HG03103 (cell line): Measurements from ENCODE around the gene TMEM109.
"Not testable (repeated sequence)": the region's sequence is repeated elsewhere in the genome, so short reads cannot be mapped to it uniquely, and the experiment has no call there.

Experiments
- ATAC-seq: cut with Tn5 transposase; IDR thresholded peaks from one replicate; pipeline ENCODE4 v1.9.1; 2021; ENCODE audit warnings: low read depth; ENCODE audit not compliant: unreplicated experiment

The TMEM109 gene

DNA sequence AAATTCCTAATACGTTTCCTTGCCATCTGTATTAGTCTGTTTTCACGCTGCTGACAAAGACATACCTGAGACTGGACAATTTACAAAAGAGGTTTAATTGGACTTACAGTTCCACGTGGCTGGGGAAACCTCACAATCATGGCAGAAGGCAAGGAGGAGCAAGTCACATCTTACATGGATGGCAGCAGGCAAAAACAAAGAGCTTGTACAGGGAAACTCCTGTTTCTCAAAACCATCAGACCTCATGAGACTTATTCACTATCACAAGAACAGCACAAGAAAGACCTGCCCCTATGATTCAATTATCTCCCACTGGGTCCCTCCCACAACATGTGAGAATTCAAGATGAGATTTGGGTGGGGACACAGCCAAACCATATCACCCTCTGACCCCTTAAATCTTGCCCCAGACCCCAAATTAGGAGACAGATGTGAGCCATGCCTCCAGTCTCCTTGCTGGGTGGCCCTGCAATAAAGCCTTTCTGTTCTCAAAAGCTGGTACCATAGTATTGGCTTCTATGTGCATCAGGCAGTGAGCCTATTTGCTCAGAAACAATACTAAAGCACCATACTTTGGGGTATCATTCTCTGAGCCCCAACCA is 4.2 kb upstream of the TMEM109 start:
- not testable (repeated sequence) for ATAC-seq

DNA sequence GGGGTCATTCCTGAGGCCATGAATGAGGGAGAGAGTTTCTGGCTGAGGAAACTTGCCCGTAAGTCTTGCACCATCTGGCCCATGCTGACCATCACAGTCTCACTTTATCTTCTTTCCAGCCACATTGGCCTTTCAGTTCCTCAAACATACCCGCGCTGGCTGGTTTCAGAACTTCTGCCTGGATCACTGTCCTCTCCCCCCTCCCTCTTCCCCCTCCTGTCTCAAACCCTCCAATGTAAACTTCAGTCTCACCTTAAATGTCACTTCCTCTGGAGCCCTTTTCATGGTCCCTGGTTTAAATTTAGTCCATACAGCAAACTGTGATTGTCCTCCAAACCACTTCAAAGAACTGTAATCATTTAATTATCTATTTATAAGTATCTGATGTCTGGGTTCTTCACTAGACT is 3.7 kb upstream of the TMEM109 start:
- ATAC-seq: peak; percentile 34

DNA sequence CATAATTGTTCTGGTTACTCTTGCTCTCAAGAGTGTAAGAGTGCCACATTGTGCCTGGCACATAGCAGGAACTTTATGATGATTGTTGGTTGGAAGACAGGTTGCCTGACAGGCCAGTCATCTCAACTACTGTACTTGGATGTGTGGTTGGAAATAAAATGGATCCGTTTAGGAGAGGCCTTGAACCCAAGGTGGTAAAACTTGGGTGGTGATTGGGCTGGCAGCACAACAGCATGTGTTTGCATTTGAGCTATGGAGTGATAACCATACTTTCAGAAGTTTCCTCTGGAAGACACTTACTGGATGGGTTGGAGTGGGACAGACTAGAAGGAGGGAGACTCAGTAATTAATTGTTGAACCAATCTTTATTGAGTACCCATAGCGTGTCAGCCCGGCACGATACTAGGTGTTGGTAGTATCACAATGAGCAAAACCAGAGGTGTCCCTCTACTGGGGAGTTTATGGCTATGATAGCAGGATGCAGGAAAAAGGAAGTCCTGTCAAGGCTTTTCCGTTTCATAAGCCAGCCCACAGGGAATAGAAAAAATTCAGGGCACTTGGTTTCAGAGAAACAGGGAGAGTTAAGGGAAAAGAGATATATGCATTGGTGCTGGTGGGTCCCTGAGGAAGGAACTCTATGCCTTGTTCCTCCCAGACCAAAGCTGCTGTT is 3.1 kb upstream of the TMEM109 start:
- no peak for ATAC-seq

DNA sequence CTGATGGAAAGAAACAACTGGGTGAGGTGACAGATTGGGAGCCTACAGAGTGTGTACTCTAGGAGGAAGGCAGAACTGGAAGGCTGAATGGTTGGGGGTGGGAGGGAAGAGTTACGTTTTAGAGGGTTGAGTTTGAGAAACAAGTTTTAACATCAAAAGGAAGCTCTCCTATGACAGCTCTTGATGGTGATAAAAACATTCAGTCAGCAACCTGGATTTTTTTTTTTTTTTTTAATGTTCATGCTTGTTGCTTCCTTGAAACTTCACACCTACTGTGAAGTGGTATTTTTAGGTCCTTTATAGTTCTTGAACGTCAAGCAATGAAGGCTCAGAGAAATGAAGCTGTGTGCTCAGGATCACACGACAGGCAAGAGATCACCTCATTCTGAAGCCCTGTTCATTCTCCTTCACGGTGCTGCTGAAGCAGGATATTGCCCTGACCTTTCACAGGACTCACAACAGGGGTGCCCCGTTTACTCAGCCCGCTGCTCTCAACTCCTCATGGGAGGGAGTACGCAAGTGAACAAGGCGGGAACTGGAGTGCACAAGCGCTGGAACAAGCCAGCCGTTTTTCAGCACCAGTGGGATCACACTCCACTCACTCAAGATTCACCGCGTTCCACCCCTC is 1.6 kb upstream of the TMEM109 start:
- ATAC-seq: no peak

DNA sequence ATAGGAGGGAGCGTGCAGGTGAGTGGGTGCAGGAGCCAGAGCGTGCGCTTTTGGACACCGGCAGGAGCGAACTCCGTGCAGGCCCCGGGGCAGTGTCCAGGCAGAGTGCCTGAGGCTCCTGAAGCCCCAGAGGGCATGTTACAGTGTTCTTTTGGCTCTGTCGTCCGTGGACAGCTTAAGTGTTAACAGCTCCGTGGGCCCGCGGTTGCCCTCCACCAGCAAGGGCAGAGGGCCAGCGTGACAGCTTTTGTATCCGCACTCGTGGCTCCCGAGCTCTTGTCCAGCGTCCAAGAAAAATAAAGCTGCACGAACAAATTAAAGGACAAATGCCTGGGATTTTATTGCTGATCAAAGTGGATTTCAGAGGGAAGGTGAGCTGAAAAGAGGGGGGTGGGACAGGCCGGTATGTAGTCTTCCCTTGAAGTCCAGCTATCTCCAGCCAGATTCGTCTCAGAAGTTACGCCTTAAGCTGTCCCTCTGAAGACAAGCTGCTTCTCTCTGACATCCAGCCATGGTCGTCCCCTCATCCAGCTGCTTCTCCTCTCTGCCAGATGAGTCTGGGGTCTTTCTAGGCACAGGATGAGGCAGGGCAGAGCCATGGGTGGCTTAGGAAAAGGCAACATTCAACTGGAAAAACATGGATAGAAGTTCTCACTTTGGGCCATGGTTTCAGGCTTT is 968 bp upstream of the TMEM109 start:
- no peak for ATAC-seq

DNA sequence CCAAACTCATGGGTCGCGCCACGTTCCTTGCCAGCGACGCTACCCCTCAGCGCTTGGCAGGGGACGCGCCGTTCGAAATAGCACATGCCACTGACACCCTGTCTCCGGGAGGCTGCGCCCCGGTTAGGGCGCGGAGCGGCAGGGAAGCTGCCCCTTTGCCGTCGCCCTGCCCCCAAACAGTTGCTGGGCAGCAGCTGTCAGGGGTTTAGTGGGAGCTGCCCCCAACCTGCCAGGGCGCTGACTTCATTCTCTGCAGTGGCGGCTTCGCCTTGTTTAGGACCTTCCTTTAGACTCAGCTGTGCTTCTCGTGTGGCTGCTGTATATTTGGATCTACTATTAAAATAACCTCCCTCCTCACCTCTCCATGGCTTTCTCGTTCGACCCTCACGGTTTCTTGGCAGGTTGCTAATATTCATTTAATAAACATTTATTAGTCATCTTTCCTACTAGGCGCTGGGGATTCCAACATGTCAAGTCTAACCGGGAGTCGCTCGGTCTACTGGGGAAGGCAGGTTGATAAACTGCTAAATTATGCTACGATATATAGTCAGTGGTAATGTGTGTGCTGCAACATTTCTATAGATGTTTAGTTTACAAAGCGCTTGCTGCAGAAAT is 782 bp downstream of the TMEM109 start:
- ATAC-seq: no peak

DNA sequence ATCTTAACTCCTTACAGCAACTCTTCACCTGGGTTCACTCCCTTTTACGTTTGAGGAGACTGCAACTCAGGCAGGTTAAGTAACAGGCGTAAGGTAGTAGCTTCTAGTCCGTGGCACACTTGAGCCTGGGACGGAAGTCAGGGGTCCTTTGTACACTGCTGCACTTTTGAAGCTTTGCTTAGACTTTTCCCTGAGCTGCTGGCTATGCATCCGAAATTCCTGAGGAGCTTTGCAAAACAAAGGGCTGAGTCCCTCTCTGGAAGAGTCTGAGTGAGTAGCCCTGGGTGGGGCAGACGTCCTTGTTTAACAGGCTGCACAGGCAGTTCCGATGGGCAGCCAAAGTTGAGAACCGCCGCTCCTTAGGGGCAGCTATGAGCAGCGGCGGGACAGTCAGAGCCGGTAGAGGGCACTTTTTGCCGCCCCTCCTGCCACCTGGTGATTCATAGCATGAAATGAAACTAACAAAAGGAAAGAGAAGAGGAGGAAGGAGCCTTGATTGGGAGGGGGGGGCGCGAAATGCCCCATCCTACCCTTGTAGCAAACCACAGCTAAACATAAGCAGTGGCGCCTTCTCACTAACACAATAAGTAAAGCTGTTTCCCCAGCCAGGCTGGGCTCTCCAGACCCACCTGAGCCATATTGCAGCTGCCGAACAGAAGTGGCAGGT is 1.4 kb downstream of the TMEM109 start:
- ATAC-seq: peak; percentile 35

DNA sequence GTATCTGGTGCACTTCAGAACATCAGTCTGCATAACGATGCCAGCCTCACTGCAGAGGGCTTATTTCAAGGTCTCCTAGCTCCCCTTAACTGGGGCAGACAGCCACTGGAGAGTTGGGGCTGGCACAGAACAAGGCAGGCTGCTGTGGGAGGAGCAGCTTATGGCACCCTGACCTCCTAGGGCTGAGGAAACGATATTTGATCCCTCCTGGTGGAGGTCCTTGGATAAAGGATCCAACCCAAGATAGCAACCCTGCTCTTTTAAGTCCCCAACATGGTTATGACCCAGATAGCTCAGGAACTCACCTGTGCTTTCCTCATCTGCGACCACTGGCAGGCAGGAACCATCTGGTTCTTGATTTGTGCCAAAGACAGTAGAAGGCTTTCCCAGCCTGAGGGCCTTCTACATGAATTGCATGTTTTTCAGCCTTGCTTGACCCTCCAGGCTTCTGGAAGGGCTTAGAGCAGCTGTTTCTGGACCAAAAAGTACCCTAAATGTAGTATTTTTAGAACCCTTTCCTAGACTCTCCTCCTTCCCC is 2.8 kb downstream of the TMEM109 start:
- no peak for ATAC-seq

DNA sequence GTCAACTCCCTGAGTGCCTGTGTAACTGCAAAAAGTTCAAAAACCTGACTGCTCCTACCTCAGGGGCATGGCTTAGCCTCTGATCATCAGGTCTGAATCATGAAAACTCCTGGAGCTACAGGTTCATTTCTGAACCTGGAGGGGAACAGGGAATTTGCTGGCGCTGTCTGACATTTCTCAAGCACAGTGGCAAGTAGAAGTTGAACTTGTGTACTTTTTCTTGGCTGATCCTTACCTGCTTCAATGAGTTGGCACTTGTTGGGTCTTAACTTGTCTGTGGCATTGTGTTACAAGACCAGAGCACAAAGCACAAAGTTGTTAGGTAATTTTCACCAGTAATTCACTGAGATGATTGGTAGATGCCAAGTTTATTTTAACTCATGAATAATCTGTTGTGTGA is 3.3 kb downstream of the TMEM109 start:
- ATAC-seq: no peak

DNA sequence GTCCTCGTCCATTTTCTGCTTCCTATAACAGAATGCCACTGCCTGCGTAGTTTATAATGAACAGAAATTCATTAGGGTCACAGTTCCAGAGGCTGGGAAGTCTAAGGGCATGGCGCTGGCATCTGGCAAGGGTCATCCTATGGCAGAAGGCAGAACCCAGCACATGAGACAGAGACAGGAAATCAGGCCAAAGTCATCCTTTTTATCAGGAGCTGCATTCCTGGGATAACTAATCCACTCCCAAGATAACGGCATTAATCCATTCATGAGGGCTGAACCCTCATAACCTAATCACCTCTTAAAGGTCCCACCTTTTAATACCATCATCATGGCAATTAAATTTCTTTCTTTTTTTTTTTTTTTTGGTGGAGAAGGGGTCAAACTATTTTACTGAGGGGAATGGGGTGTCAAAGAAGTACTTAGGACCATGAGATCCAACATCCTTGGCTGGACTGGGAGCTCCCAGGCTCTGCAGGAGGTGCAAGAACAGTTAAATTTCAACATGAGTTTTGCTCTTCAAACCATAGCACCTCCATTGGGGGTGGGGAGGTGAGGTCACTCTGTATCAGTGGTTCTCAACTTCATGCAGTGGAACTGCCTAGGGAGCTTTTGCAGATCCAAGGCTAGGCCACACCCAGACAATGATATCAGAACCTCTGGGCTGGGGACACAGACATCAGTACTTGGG is 4.4 kb downstream of the TMEM109 start:
- no peak for ATAC-seq

DNA sequence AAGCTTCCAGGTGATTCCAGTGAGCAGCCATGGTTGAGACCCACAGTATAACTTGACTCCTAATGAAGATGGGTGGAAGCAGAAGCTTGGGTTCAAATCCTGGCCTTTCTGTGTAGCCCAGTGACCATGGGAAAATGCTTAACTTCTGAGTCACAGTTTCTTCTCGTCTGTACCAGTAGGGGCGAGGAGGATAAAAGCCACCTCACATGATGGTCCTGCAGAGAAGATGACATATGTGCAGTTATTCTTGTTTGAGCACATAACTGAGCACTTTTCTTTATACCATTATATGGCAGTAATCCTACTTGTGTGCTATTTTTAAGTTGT is 4.9 kb downstream of the TMEM109 start:
- ATAC-seq: no peak

DNA sequence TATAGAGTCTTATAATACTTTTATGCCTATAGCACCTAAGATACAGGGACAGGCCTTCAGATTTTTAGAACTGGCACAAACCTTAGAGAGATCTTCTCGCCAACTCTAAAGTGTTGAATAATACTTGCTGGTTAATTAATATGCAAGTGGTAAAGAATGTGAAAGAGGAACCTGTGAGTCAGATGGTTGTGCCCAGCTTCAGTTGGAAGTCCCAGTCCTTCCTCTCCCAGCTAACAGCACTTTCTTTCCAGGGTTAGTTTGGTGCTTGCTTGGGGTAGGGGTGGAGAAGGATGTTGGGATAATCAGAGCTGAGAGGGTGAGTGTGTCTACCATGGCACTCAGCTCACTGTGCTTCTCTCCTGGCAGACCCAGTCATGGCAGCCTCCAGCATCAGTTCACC is 5.4 kb downstream of the TMEM109 start:
- ATAC-seq: no peak

DNA sequence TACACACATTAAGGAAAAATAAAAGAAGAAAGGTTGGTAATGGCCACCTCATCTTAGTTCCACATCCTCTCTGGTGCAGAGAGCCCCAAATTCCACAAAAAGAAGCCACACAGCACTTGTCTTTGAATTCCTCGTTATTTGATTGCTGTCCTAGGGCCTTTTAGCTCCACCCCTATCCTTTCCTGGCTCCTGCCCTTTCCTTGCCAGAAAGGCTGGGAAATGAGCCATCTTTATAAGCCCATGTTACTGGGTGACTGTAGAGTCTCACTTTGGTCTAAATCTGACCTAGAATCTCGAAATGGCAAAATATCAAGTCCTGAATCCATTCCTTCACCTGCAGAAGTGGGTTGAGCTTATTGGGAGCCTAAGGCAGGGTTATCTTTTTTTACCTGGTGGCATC is 6.0 kb downstream of the TMEM109 start:
- ATAC-seq: no peak

DNA sequence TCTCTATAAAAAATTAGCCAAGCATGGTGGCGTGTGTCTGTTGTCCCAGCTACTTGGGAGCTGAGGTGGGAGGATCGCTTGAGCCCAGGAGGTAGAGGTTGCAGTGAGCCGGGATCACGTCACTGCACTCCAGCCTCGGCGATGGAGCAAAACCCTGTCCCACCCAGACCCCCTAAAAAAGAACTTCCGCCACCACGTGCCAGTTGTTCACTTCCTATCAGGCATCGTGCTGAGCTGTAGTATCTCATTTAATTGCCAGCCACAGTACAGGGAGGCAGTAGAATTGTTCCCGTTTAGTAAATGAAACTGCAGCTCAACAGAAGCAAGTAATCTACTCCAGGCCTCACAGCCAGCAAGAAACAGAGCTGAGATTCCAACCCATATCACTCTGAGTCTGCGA is 7.3 kb downstream of the TMEM109 start:
- ATAC-seq: no peak

DNA sequence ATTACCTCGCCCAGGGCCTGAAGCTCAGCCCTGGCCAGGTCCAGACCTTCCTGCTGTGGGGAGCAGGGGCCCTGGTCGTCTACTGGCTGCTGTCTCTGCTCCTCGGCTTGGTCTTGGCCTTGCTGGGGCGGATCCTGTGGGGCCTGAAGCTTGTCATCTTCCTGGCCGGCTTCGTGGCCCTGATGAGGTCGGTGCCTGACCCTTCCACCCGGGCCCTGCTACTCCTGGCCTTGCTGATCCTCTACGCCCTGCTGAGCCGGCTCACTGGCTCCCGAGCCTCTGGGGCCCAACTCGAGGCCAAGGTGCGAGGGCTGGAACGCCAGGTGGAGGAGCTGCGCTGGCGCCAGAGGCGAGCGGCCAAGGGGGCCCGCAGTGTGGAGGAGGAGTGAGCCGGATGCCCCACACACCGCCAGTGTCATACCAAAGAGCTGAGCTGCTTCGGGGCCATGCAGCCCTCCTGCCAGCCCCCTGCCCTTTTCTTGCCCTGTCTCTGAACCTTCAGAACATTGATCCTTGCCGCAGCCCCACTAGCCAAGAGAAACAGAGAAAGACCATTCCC is 7.9 kb downstream of the TMEM109 start:
- no peak for ATAC-seq

DNA sequence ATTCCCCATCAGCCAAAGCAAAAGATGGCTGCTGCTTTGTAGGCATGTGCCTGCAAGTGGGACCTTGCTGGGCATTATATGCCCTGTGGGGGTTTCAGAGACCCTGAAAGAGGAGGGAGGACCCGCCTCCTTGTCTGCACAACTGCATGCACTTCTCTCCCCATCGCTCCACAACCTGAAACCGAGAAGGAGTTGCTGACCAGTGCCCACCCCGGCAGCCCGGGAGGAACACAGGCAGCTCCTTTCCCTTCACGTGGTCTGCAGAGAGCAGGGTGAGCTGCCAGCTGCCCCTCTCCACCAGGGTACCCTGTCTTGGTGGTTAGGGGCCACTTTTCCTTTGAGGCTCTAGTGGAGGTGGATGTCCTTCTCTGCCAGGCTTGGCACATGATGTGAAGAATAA is 8.9 kb downstream of the TMEM109 start:
- no peak for ATAC-seq

DNA sequence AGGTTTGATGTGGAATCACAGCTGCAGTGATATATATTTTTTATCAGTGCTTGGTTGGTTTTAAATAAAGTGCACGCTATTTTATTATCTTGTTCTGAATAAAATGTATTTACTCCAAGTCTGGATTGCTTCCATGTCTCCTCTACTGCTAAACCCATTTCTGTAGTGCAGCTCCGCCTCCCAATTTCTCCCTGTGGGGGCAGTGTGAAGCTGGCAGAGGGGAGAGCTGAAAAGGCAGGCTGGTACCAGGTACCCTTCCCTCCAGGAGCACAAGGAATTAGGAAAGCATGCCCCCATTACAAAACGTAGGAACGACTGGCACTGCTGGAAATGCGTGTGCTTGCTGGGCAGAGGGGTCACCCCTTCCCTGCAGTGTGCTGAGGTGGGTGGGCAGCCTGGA is 9.4 kb downstream of the TMEM109 start:
- ATAC-seq: no peak

DNA sequence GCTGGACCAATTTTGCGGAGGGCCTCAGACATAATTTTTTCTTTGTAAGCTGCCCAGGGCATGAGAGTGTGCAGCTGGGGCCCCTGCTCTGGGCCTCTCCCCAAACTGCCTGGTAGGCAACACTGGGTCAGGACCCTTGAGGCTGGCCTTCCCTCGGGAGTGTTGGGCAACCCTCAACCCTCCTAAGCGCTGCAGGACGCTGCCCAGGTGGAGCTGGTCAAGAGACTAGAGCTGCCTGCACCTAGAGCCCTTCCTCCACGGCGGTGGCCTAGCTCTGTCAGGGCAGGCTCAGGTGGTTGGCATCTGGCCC is 9.8 kb downstream of the TMEM109 start:
- ATAC-seq: no peak

DNA sequence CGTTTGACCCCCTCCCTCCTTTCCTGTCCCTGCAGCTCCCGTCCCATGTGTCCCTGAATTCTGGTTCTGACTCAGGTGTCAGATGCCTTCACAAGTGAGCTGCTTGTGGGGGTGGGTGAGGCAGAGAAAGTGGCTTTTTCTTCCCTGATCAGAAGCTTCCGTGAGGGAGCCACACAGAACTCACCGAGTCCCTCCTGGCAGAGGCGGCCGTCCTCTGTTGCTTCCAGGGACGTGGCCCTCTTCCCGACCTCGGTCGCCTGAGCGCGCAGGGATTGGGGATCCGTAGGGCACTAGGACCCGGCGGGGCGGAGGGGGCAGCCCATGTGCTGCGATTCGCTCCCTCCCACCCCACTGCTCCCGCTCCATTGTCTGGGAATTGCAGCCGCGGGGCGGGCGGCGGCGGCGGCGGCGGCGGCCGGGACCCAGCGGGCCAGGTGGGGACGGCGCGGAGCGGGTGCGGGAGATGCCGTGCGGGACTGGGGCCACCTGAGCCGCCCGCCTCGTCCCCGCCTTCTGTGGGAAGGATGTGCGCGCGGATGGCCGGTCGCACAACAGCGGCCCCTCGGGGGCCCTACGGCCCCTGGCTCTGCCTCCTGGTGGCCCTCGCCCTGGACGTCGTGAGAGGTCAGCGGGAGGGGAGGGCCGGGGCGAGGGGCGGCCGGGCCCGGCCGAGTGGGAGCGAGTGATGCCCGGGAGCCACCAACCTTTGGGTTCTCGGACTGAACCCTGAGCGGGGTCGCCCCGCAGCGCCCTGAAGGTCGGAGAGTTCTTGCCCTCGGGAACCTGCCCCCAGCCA is 10.3 kb downstream of the TMEM109 start, which contains the start of gene TMEM132A:
Gene TMEM132A, plus strand, starts transcription at position 351 of the 796 bp plus-strand sequence. Its CDS starts 174 bp downstream, at position 525.
- no peak for ATAC-seq
